CD8-positive, alpha-beta memory T cell (primary cell): ENCODE measurements around the gene NEB. TPM values are rescaled to one million over a fixed set of nuclear protein-coding genes. Genes with fewer than 3 reads are reported as not detected.
A peak's percentile ranks its signal among the peaks of the same experiment; 100 is the strongest.

Source experiments
- CTCF ChIA-PET: fragments of 350-600 bp; sonication (Branson Sonifier 250); formaldehyde crosslinking; loops from one replicate; lab custom pipeline; 2021; ENCODE audit warnings: antibody characterized with exemption; lab: Charles Lee
- POLR2A ChIA-PET: fragments of 350-600 bp; sonication (Branson Sonifier 250); formaldehyde crosslinking; loops from one replicate; lab custom pipeline; 2021; ENCODE audit warnings: antibody characterized with exemption; lab: Charles Lee
- DNase-seq, 5 donors: peaks; one replicate each; pipeline versions ENCODE4 v3.0.0 to v3.0.0-alpha.2; 2020 to 2022; ENCODE audit warnings: mixed read lengths in 1 of 5
- H3K27ac ChIP-seq: one replicate; pipeline ENCODE4 v1.7.0; 2013; ENCODE audit warnings: low read depth, mild to moderate bottlenecking, low read length, moderate library complexity
- H3K27me3 ChIP-seq: 2 replicates; pipeline ENCODE4 v1.7.0; 2013; ENCODE audit warnings: low read length, mild to moderate bottlenecking; ENCODE audit not compliant: insufficient read depth, poor library complexity, severe bottlenecking
- H3K36me3 ChIP-seq: 2 replicates; pipeline ENCODE4 v1.7.0; 2013; ENCODE audit warnings: mild to moderate bottlenecking, low read length, moderate library complexity; ENCODE audit not compliant: insufficient read depth
- H3K4me1 ChIP-seq: 2 replicates; pipeline ENCODE4 v1.7.0; 2013; ENCODE audit warnings: mild to moderate bottlenecking, low read length, moderate library complexity; ENCODE audit not compliant: insufficient read depth
- H3K4me3 ChIP-seq: 2 replicates; pipeline ENCODE4 v1.7.0; 2013; ENCODE audit warnings: mild to moderate bottlenecking, low read length
- H3K9me3 ChIP-seq: 2 replicates; pipeline ENCODE4 v1.7.0; 2013; ENCODE audit warnings: mild to moderate bottlenecking, low read length
- H3K27ac Mint-ChIP-seq, 8 donors: one replicate each; pipeline ENCODE4 v1.8.0; 2020 to 2021; ENCODE audit warnings: mixed read lengths in 8 of 8, mild to moderate bottlenecking in 6 of 8, inconsistent platforms in 3 of 8, moderate library complexity in 3 of 8
- H3K27me3 Mint-ChIP-seq, 2 donors: one replicate each; pipeline ENCODE4 v1.8.0; 2020 to 2021; ENCODE audit warnings: mixed read lengths in 2 of 2, mild to moderate bottlenecking in 1 of 2, moderate library complexity in 1 of 2
- H3K36me3 Mint-ChIP-seq, 3 donors: one replicate each; pipeline ENCODE4 v1.8.0; 2020 to 2021; ENCODE audit warnings: mixed read lengths in 3 of 3, inconsistent platforms in 1 of 3, mild to moderate bottlenecking in 1 of 3
- H3K4me1 Mint-ChIP-seq, 3 donors: one replicate each; pipeline ENCODE4 v1.8.0; 2020 to 2021; ENCODE audit warnings: mixed read lengths in 3 of 3, inconsistent platforms in 1 of 3, mild to moderate bottlenecking in 1 of 3
- H3K4me3 Mint-ChIP-seq, 7 donors: one replicate each; pipeline ENCODE4 v1.8.0; 2020 to 2021; ENCODE audit warnings: mixed read lengths in 7 of 7, mild to moderate bottlenecking in 6 of 7, moderate library complexity in 4 of 7, inconsistent platforms in 2 of 7
- H3K9me3 Mint-ChIP-seq, 5 donors: one replicate each; pipeline ENCODE4 v1.8.0; 2020 to 2022; ENCODE audit warnings: mixed read lengths in 5 of 5, mild to moderate bottlenecking in 3 of 5, moderate library complexity in 2 of 5, inconsistent platforms in 1 of 5
- polyA plus RNA-seq: library from polyadenylated mRNA; unstranded; fragments of 300-500 nt; fragmentation: Illumina TruSeq; gene quantifications from one replicate; pipeline ENCODE4 v1.2.3, GENCODE V29; 2021
- total RNA-seq, 2 experiments: library from RNA; stranded (reverse); gene quantifications; one replicate each; pipeline ENCODE4 v1.2.3, GENCODE V29; 2021

Gene NEB
- total and polyA plus RNA-seq, 3 experiments from 2014 or later = 0.10 to 0.31 (median 0.29) TPM

GRCh38 chr2:151551556-151551955 lies 182.7 kb downstream of the NEB start:
- Mint-ChIP-seq H3K9me3 (no peaks in the 10 kb centered on the region), H3K27ac (no peak overlapping the region), H3K27me3 (peaks cover 0 to 6% of the 10 kb centered on the region in 2 donors), H3K36me3 (peaks cover 4 to 27% (median 12%) of the 10 kb centered on the region in 3 donors), H3K4me1 (no peaks in the 10 kb centered on the region), H3K4me3 (no peak overlapping the region)
- Histone ChIP-seq H3K27me3 (no peaks in the 10 kb centered on the region), H3K27ac (no peak overlapping the region), H3K4me1 (no peaks in the 10 kb centered on the region), H3K4me3 (no peak overlapping the region), H3K9me3 (no peaks in the 10 kb centered on the region), H3K36me3 (no peaks in the 10 kb centered on the region)
- no peak for DNase-seq
- ChIA-PET CTCF (no interaction called here), POLR2A (no interaction called here)

DNA sequence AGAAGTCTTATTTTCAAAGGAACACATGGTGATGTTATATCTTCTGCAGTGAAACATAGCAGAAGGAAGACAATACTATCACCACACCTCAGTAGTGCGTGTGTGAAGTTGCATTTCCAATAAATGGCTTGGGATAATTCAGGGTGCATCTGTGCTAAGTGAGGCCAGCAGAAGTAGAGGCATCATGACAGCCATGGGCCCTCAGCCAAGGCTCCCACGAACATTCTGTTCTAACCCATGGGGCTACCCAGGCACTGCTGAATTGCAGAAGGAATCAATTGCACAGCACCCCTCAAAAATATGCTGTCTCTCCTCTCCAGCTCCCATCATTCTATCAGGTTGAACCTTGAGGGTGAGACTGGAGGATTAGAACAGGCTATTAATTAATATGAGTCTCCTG lies 185.1 kb downstream of the NEB start:
- peaks cover 7 to 18% (median 12%) of the 10 kb centered on the region in 3 donors for H3K36me3 Mint-ChIP-seq
- H3K27ac ChIP-seq = no peak overlapping the region
- no peaks in the 10 kb centered on the region for H3K9me3 Mint-ChIP-seq
- no peak overlapping the region for H3K4me3 Mint-ChIP-seq
- ChIA-PET POLR2A (no interaction called here), CTCF (no interaction called here)
- no peaks in the 10 kb centered on the region for H3K9me3 ChIP-seq
- H3K27me3 ChIP-seq = no peaks in the 10 kb centered on the region
- H3K27ac Mint-ChIP-seq = no peak overlapping the region
- no peak for DNase-seq
- H3K4me1 ChIP-seq = no peaks in the 10 kb centered on the region
- H3K27me3 Mint-ChIP-seq = peaks cover 0 to 6% of the 10 kb centered on the region in 2 donors
- no peaks in the 10 kb centered on the region for H3K4me1 Mint-ChIP-seq
- H3K36me3 ChIP-seq = no peaks in the 10 kb centered on the region
- no peak overlapping the region for H3K4me3 ChIP-seq

DNA sequence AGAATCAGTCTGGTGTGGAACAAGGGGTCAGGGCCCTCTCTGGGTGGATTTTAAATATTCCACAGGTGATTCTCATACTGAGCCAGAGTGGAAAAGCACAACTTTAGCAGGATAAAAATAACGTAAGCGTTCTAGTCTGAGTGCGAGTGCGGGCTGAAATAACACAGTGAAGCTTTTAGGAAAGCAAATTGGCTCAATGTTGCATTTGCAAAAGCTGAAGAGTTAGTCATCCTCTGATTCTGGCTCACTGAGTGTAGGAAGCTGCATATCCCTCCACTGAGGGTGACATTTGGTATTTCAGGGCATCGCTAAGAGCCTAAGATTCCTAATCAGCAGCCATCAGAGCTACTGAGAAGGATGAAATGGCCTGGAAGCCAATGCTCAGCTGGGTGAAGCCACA lies 189.8 kb downstream of the NEB start:
- Mint-ChIP-seq H3K27ac (no peak overlapping the region), H3K9me3 (no peaks in the 10 kb centered on the region), H3K4me1 (no peaks in the 10 kb centered on the region), H3K36me3 (peaks cover 2 to 12% (median 5%) of the 10 kb centered on the region in 3 donors), H3K27me3 (no peaks in the 10 kb centered on the region), H3K4me3 (no peak overlapping the region)
- Histone ChIP-seq H3K9me3 (no peaks in the 10 kb centered on the region), H3K4me3 (no peak overlapping the region), H3K4me1 (no peaks in the 10 kb centered on the region), H3K27ac (no peak overlapping the region), H3K27me3 (no peaks in the 10 kb centered on the region), H3K36me3 (no peaks in the 10 kb centered on the region)
- CTCF ChIA-PET = interaction anchor here (1.0 kb wide), 1 partner anchor 10 kb away, joined by 3 read pairs; no protein-coding TSS in a partner anchor
- no peak for DNase-seq
- POLR2A ChIA-PET = no interaction called here

- Mint-ChIP-seq H3K36me3 (peaks cover 2 to 12% (median 5%) of the 10 kb centered on the region in 3 donors), H3K27ac (no peak overlapping the region), H3K27me3 (no peaks in the 10 kb centered on the region), H3K9me3 (no peaks in the 10 kb centered on the region), H3K4me1 (no peaks in the 10 kb centered on the region), H3K4me3 (no peak overlapping the region)
- H3K4me1 ChIP-seq = no peaks in the 10 kb centered on the region
- no peaks in the 10 kb centered on the region for H3K27me3 ChIP-seq
- ChIA-PET CTCF (interaction anchor here (1.0 kb wide), 1 partner anchor 11 kb away, joined by 3 read pairs; no protein-coding TSS in a partner anchor), POLR2A (no interaction called here)
- no peaks in the 10 kb centered on the region for H3K36me3 ChIP-seq
- no peak overlapping the region for H3K27ac ChIP-seq
- no peak overlapping the region for H3K4me3 ChIP-seq
- no peaks in the 10 kb centered on the region for H3K9me3 ChIP-seq
- no peak for DNase-seq
Observed at GRCh38 chr2:151543876-151544275, 190.4 kb downstream of the NEB start.

GRCh38 chr2:151534001-151534400 lies 200.3 kb downstream of the NEB start:
- Mint-ChIP-seq H3K4me1 (no peaks in the 10 kb centered on the region), H3K27me3 (no peaks in the 10 kb centered on the region), H3K27ac (no peak overlapping the region), H3K9me3 (no peaks in the 10 kb centered on the region), H3K36me3 (peaks cover 2 to 10% (median 5%) of the 10 kb centered on the region in 3 donors), H3K4me3 (no peak overlapping the region)
- ChIA-PET CTCF (no interaction called here), POLR2A (no interaction called here)
- Histone ChIP-seq H3K36me3 (no peaks in the 10 kb centered on the region), H3K4me3 (no peak overlapping the region), H3K9me3 (no peaks in the 10 kb centered on the region), H3K4me1 (no peaks in the 10 kb centered on the region), H3K27ac (no peak overlapping the region), H3K27me3 (no peaks in the 10 kb centered on the region)
- no peak for DNase-seq

DNA sequence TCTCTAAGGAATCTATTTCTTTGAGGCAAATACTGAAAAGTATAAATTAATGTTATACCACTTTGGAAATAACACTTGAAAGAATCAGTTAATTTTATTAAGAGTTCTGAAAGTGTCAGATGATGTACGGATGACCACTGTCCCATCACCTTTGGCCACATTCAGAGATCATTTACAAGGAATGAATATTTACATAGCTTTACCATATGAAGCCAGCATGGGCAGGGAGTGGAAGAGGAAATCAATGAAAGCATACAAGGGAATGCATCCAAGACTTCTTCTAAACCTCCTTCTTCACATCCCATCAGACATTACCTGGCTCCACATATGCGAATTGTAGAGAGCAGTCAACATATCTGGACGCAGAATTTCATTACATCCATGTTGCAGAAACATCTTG lies 201.1 kb downstream of the NEB start:
- Mint-ChIP-seq H3K27me3 (no peaks in the 10 kb centered on the region), H3K9me3 (no peaks in the 10 kb centered on the region), H3K36me3 (peaks cover 2 to 10% (median 5%) of the 10 kb centered on the region in 3 donors), H3K4me1 (no peaks in the 10 kb centered on the region), H3K4me3 (no peak overlapping the region), H3K27ac (no peak overlapping the region)
- Histone ChIP-seq H3K27me3 (no peaks in the 10 kb centered on the region), H3K4me3 (no peak overlapping the region), H3K27ac (no peak overlapping the region), H3K4me1 (no peaks in the 10 kb centered on the region), H3K36me3 (no peaks in the 10 kb centered on the region), H3K9me3 (no peaks in the 10 kb centered on the region)
- DNase-seq = no peak
- ChIA-PET POLR2A (no interaction called here), CTCF (no interaction called here)

DNA sequence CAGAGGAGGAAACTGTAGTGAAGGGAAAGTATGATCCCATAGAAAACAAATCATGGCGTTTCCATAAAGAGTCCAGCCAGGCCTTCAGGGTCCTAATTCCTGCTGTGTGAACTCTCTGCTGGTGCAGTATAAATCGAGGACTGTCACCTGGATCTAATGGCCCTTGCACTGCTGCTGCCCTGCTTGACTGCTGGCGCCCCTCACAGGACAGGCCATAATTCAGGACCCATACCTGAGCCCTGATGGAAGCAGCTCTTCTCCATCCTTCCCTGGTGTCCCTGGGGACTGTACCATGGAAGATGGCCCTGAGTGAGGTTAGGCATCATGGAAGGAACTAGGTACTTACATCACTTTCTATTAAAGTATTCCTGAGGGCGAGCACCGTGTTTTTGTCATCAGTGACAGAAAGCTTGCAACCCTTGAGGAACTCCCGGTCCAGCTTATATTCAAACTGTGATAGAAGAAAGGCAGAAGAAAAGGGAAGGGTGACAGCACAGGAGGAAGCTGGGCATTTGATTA lies 207.6 kb downstream of the NEB start:
- Mint-ChIP-seq H3K9me3 (no peaks in the 10 kb centered on the region), H3K4me1 (no peaks in the 10 kb centered on the region), H3K36me3 (peaks cover 0 to 1% (median 0%) of the 10 kb centered on the region in 3 donors), H3K27me3 (no peaks in the 10 kb centered on the region), H3K27ac (peak overlapping the region in 1 of 8 donors; percentile 6), H3K4me3 (no peak overlapping the region)
- no peaks in the 10 kb centered on the region for H3K36me3 ChIP-seq
- CTCF ChIA-PET = no interaction called here
- POLR2A ChIA-PET = no interaction called here
- DNase-seq = no peak
- H3K27ac ChIP-seq = no peak overlapping the region
- no peak overlapping the region for H3K4me3 ChIP-seq
- H3K9me3 ChIP-seq = no peaks in the 10 kb centered on the region
- no peaks in the 10 kb centered on the region for H3K27me3 ChIP-seq
- no peaks in the 10 kb centered on the region for H3K4me1 ChIP-seq

DNA sequence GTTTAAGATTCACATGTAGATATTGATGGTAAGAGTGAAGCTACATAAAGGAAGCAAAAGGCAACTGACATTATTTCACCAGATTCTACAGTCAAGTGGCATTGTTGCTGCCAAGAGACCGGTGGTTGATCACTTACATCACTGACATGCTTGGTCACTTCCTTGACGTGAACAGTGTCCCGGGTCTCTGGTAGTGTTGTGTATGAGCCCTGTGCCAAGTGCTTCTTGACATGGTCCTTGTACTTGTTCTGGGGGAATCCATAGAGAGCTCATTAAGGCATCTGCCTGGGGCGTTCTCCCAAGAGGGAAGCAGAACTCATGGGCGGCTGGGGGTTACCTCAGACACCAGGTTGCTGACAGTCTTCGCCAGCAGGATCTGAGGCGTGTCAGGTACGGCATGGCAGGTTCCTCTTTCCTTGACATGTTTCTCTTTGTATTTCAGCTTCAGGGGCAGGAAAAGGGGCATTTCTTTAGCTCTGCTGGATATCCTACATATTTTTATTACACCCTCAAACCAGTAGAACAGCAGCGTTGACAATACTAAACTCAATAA lies 208.4 kb downstream of the NEB start:
- Mint-ChIP-seq H3K4me3 (no peak overlapping the region), H3K27ac (no peak overlapping the region), H3K4me1 (no peaks in the 10 kb centered on the region), H3K27me3 (no peaks in the 10 kb centered on the region), H3K9me3 (no peaks in the 10 kb centered on the region), H3K36me3 (no peaks in the 10 kb centered on the region)
- no peak for DNase-seq
- ChIA-PET POLR2A (no interaction called here), CTCF (no interaction called here)
- Histone ChIP-seq H3K9me3 (no peaks in the 10 kb centered on the region), H3K27me3 (no peaks in the 10 kb centered on the region), H3K4me3 (no peak overlapping the region), H3K27ac (no peak overlapping the region), H3K4me1 (no peaks in the 10 kb centered on the region), H3K36me3 (no peaks in the 10 kb centered on the region)
